Measurements from ENCODE around the gene SYNE1.

- TF ChIP-seq, protein P1, sequence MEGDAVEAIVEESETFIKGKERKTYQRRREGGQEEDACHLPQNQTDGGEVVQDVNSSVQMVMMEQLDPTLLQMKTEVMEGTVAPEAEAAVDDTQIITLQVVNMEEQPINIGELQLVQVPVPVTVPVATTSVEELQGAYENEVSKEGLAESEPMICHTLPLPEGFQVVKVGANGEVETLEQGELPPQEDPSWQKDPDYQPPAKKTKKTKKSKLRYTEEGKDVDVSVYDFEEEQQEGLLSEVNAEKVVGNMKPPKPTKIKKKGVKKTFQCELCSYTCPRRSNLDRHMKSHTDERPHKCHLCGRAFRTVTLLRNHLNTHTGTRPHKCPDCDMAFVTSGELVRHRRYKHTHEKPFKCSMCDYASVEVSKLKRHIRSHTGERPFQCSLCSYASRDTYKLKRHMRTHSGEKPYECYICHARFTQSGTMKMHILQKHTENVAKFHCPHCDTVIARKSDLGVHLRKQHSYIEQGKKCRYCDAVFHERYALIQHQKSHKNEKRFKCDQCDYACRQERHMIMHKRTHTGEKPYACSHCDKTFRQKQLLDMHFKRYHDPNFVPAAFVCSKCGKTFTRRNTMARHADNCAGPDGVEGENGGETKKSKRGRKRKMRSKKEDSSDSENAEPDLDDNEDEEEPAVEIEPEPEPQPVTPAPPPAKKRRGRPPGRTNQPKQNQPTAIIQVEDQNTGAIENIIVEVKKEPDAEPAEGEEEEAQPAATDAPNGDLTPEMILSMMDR (IDR thresholded peaks at IDR 0.05): no peak
- TF ChIP-seq POLR2A (IDR thresholded peaks at IDR 0.05): no peak
Measured at GRCh38 chr6:152632121-152632782, 4.9 kb downstream of the SYNE1 start.
